GM18505 (cell line): ENCODE data around the gene RUNX3.

Experiments
- ATAC-seq: cut with Tn5 transposase; IDR thresholded peaks from one replicate; pipeline ENCODE4 v1.9.1; 2021; ENCODE audit not compliant: unreplicated experiment
- POLR2A ChIP-seq: IDR thresholded peaks from 4 replicates; pipeline ENCODE4 v1.6.1; 2011; ENCODE audit warnings: borderline replicate concordance; ENCODE audit not compliant: insufficient read depth, insufficient read length; ENCODE audit errors: extremely low read depth

The RUNX3 gene

GRCh38 chr1:24906760-24907490, 23.2 kb downstream of the RUNX3 start:
- no peak for TF ChIP-seq POLR2A
- no peak for ATAC-seq

- no peak for ATAC-seq
- no peak for TF ChIP-seq POLR2A
Observed at GRCh38 chr1:24905979-24906720, 23.9 kb downstream of the RUNX3 start.

- TF ChIP-seq POLR2A, result no peak
- no peak for ATAC-seq
Observed at GRCh38 chr1:24905355-24905978, 24.6 kb downstream of the RUNX3 start.

- no peak for ATAC-seq
- TF ChIP-seq POLR2A, result no peak
Observed at GRCh38 chr1:24904731-24905354, 25.2 kb downstream of the RUNX3 start.

- ATAC-seq, result no peak
Observed at GRCh38 chr1:24903955-24904730, 25.9 kb downstream of the RUNX3 start.

GRCh38 chr1:24903560-24903954, 26.5 kb downstream of the RUNX3 start:
- peak; percentile 8 for TF ChIP-seq POLR2A
- ATAC-seq, result no peak

More at GRCh38 chr1:24903955-24904730, 25.9 kb downstream of the RUNX3 start:
- TF ChIP-seq POLR2A, result no peak

GRCh38 chr1:24903011-24903461, 27.0 kb downstream of the RUNX3 start:
- no peak for ATAC-seq
- peak; percentile 49 for TF ChIP-seq POLR2A

- no peak for TF ChIP-seq POLR2A
- no peak for ATAC-seq
Observed at GRCh38 chr1:24902471-24902891, 27.6 kb downstream of the RUNX3 start.

- no peak for TF ChIP-seq POLR2A
- no peak for ATAC-seq
Observed at GRCh38 chr1:24901791-24902470, 28.1 kb downstream of the RUNX3 start.

GRCh38 chr1:24900985-24901781, 28.9 kb downstream of the RUNX3 start:
- ATAC-seq, result no peak
- peak; percentile 44 for TF ChIP-seq POLR2A

GRCh38 chr1:24900486-24900849, 29.6 kb downstream of the RUNX3 start:
- no peak for TF ChIP-seq POLR2A
- no peak for ATAC-seq
